ENCODE measurements around the gene FGGY. TPM values are rescaled to one million over a fixed set of nuclear protein-coding genes. Genes with fewer than 3 reads are reported as not detected.

FGGY gene
- total RNA-seq, 1 donor from 2014 or later, result 12.6 TPM

DNA sequence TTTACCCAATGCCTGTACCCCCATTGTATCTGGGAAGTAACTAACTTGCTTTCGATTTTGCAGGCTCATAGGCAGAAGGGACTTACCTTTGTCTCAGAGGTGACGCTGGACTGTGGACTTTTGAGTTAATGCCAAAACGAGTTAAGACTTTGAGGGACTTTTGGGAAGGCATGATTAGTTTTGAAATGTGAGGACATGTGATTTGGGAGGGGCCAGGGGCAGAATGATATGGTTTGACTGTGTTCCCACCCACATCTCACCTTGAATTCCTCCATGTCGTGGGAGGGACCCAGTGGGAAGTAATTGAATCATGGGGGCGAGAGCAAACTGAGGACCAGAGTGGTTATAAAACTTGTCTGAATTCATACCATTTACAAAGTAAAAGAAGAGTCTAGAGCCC lies 440.7 kb downstream of the FGGY start:
- Mint-ChIP-seq H3K27me3 (no peaks in the 10 kb centered on the region), H3K4me3 (no peak overlapping the region), H3K36me3 (peaks cover 9% of the 10 kb centered on the region), H3K27ac (peak overlapping the region; percentile 39), H3K9me3 (peaks cover 8% of the 10 kb centered on the region), H3K4me1 (ENCODE audit: unreplicated experiment) (peaks cover 18% of the 10 kb centered on the region)
- TF ChIP-seq, protein P1, sequence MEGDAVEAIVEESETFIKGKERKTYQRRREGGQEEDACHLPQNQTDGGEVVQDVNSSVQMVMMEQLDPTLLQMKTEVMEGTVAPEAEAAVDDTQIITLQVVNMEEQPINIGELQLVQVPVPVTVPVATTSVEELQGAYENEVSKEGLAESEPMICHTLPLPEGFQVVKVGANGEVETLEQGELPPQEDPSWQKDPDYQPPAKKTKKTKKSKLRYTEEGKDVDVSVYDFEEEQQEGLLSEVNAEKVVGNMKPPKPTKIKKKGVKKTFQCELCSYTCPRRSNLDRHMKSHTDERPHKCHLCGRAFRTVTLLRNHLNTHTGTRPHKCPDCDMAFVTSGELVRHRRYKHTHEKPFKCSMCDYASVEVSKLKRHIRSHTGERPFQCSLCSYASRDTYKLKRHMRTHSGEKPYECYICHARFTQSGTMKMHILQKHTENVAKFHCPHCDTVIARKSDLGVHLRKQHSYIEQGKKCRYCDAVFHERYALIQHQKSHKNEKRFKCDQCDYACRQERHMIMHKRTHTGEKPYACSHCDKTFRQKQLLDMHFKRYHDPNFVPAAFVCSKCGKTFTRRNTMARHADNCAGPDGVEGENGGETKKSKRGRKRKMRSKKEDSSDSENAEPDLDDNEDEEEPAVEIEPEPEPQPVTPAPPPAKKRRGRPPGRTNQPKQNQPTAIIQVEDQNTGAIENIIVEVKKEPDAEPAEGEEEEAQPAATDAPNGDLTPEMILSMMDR (conservative IDR thresholded peaks at IDR 0.05), result no peak
- DNase-seq (ENCODE audit: extremely low spot score, unreplicated experiment), result no peak

- TF ChIP-seq, protein P1 (conservative IDR thresholded peaks at IDR 0.05), result no peak
- no peak overlapping the region for H3K4me3 Mint-ChIP-seq
- DNase-seq (ENCODE audit: extremely low spot score, unreplicated experiment), result no peak
- peaks cover 13% of the 10 kb centered on the region for H3K36me3 Mint-ChIP-seq
- H3K27me3 Mint-ChIP-seq, result no peaks in the 10 kb centered on the region
- H3K4me1 Mint-ChIP-seq (ENCODE audit: unreplicated experiment), result peaks cover 18% of the 10 kb centered on the region
- no peak overlapping the region for H3K27ac Mint-ChIP-seq
- H3K9me3 Mint-ChIP-seq, result peaks cover 8% of the 10 kb centered on the region
Observed at GRCh38 chr1:59738152-59738551, 441.3 kb downstream of the FGGY start.

- Mint-ChIP-seq H3K27ac (no peak overlapping the region), H3K27me3 (no peaks in the 10 kb centered on the region), H3K36me3 (peaks cover 13% of the 10 kb centered on the region), H3K9me3 (peaks cover 8% of the 10 kb centered on the region), H3K4me3 (no peak overlapping the region), H3K4me1 (ENCODE audit: unreplicated experiment) (peaks cover 18% of the 10 kb centered on the region)
- TF ChIP-seq, protein P1 (conservative IDR thresholded peaks at IDR 0.05), result no peak
- no peak for DNase-seq (ENCODE audit: extremely low spot score, unreplicated experiment)
Observed at GRCh38 chr1:59738591-59739015, 441.7 kb downstream of the FGGY start.

DNA sequence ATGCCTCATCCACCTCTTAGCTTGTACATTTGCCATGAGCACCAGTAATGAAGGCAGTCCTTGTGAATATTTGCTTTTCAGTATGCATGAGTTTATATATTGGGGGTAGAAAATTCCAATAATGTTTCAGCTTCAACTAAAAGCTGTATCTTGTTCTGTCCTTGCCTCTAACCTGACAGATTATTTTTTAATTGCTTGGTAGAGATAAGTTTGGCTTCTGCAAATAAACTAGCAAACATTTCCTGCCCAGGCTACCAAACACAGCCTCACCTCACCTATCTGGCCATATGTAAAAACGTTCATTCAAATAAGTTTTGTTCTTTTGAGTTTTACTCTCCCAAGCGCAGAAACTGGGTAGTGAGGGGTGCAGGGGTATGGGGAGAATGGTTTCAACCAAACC lies 442.2 kb downstream of the FGGY start:
- Mint-ChIP-seq H3K27ac (no peak overlapping the region), H3K9me3 (peaks cover 8% of the 10 kb centered on the region), H3K4me3 (no peak overlapping the region), H3K27me3 (no peaks in the 10 kb centered on the region), H3K4me1 (ENCODE audit: unreplicated experiment) (peaks cover 18% of the 10 kb centered on the region), H3K36me3 (peaks cover 13% of the 10 kb centered on the region)
- TF ChIP-seq, protein P1 (conservative IDR thresholded peaks at IDR 0.05), result no peak
- DNase-seq (ENCODE audit: extremely low spot score, unreplicated experiment), result no peak

- Mint-ChIP-seq H3K27ac (no peak overlapping the region), H3K36me3 (peaks cover 4% of the 10 kb centered on the region), H3K4me1 (ENCODE audit: unreplicated experiment) (peaks cover 26% of the 10 kb centered on the region), H3K4me3 (no peak overlapping the region), H3K27me3 (no peaks in the 10 kb centered on the region), H3K9me3 (no peaks in the 10 kb centered on the region)
- DNase-seq (ENCODE audit: extremely low spot score, unreplicated experiment), result no peak
- TF ChIP-seq, protein P1 (conservative IDR thresholded peaks at IDR 0.05), result no peak
Observed at GRCh38 chr1:59742526-59742925, 445.6 kb downstream of the FGGY start.

All from type B pancreatic cell (in vitro differentiated cells).